AML-193 (cell line): Measurements from ENCODE around the gene ADAM22.
"Not testable (repeated sequence)": the region's sequence is repeated elsewhere in the genome, so short reads cannot be mapped to it uniquely, and the experiment has no call there.

Experiments used
- DNase-seq, 2 experiments: peaks; one replicate each; lab custom pipeline; 2025; lab: John Stamatoyannopoulos, UW

ADAM22 gene

GRCh38 chr7:88109612-88110011, 175.6 kb downstream of the ADAM22 start:
- no peak for DNase-seq

DNA sequence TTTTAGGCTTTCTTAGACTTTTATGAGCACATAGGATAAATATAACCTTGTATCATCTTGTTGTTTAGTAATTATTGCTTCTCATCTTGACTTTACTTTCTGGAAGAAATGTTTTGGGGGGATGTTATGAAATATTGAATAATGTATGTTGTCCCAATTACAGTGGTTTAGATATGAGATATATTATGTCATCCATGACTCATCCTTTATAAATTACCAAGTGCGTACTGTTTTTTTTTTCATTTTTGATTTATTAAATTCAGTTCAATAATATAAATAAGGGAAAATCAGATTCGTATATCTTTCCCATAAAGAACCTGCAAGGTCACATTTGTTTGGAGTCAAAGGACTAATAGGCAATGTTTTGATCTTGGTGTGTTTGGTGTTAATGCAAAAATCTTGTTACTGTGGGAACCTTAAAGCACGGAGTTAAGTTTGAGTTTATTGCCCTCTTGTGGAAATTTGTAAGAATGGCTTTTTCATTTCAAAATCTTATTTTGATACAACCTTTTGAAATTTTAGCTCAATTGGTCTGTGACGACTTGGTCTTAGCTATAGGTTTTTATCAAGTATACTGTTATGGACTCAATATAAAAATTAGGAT, 177.2 kb downstream of the ADAM22 start:
- peak; percentile 72 to 73 for DNase-seq

DNA sequence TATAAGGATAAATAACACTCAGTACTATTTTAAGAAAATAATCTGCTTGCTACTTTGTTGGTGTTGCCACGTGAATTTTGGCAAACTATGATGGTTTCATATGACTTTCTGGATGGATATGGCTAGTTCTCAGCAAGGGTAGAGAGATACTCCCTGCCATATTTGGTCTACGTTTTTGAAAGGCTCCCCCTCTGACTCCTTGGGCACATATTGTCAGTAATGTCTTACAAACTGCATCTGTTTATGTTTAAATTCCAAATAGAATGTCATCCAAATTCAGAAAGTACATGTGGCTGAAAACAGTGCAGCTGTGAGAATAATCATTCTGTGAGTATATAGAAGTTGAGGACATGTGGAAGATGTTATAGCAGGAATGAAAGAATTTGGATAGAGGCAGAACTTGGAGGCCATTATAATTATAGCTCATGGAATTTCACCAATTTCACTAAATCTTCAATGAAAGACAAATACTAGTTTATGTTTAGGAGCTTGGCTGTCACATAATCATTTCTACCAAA, 178.0 kb downstream of the ADAM22 start:
- DNase-seq, result no peak

- no peak for DNase-seq
These were observed 181.3 kb downstream of the ADAM22 start for GRCh38 chr7:88115258-88115796.

- DNase-seq, result no peak
These were observed 181.8 kb downstream of the ADAM22 start for GRCh38 chr7:88115816-88116215.

DNA sequence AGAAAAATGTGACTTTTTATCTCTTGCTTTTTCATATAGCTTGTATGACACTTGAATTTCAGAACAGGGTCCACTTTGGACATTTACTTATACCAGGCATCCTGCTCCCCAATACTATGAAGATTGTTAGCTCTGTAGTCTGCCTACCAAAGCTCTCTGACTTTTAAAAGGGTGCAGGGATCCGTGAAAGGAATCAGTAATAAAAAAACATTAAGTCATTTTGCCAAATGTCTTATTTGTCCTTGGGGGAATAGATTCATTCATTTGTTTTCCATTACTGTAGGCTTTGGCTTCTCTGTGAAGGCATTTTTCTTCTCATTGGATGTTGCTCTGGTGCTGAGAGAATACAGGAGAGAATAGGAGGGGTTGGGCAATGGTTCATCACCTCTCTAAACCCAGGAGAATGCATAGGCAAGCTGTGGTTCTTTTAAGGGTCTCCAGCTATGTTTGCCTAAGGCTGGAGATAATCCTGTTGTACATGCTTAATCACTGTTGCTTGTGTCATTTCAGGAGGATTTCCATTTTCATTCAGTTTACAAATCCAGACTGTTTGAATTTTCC, 182.3 kb downstream of the ADAM22 start:
- no peak for DNase-seq

DNA sequence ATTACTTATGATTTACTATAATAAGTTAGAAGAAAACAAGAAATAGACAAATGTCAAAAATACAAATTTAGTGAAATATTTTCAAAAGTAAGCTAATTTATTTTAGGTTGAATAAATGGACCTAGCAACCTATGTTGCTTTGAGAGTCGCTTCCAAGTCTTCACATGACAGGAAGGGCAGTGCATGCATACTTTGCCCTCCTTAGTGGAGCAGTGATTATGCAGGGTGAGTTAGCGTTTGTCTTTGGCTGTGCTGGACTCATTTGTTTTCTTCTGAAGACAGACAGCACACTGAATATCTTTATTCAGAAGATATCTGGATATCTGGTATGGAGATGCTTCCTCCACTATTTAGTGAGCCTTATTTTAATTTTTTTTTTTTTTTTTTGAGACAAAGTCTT, 183.3 kb downstream of the ADAM22 start:
- DNase-seq, result no peak

DNA sequence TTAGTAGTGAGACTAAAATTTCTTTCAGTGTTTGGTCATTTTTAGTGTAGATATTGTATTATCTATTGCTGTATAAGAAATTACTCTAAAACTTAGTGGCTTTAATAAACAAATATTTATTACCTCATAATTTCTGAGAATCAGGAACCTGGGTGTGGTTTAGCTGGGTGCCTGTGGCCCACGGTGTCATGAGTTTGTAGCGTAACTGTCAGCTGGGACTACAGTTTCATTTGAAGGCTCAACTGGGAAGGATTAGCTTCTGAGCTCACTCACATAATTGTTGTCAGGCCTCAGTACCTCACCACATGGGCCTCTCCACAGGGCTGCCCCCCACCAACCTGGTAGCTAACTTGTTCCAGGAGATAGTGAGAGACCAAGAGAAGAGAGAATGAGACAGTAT, 187.3 kb downstream of the ADAM22 start:
- DNase-seq, result no peak

DNA sequence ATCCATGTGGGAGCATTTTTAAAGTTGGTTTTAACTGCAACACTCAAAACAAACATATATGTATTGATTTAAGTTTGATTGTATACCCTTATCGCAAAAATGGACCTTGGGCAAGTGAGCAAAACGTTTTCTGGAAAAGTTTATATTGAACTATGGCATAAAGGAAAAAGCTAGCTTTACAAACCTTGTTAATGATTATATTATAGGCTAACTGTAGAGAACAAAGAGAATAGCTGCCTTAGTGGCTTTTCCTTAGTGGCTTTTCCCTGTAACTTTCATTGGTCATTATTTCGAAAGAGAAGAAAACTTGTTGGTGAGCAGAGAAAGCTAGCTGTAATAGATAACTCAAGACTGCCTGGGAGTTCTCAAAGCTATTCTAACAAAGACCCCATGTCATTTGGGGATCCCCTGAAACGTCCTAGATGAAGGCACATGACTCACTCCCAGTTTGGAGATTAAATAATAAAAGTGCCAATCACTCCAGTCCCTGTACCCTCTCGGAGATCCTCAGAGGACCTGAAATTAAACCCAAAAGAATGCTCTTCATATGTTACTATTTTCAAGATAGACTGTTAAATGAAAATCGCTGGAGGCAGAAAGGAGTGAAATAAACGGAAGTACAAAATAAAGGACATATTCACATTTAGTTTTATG, 193.7 kb downstream of the ADAM22 start:
- DNase-seq, result no peak

DNA sequence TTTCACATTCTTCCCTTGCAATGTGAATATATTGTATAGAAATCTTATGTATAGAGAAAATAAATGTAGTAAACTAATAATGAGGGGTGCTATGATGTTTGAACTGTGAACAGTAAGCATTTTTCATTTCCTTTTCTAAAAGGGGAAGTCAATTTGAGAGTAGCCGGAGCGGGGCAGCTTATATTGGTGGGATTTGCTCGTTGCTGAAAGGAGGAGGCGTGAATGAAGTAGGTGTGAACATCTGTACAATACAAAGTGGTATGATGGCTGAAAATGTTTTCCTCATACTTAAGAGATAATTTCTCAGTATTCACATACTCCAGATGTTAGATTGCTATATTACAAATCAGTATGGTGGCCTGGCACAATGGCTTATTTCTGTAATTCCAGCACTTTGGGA, 198.7 kb downstream of the ADAM22 start:
- no peak for DNase-seq

DNA sequence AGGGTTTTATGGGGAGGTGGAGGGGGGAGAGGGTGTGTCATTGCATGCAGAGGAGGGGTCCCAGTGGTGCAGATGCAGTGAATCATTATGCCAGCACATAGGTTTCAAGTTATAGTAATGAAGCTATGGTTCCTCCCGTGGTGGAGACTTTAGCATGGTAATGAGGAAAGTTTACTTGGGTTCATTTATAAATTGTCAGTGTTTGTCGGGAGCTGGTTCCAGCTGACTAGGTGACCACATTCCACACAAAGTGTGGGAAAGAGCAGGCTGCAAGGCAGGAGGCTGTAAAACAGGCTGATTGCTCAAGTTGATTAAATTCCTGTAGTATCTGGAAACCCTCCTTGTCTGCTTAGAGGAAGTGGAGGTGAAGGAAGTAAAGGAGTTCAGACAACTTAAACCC, 206.9 kb downstream of the ADAM22 start:
- no peak for DNase-seq

DNA sequence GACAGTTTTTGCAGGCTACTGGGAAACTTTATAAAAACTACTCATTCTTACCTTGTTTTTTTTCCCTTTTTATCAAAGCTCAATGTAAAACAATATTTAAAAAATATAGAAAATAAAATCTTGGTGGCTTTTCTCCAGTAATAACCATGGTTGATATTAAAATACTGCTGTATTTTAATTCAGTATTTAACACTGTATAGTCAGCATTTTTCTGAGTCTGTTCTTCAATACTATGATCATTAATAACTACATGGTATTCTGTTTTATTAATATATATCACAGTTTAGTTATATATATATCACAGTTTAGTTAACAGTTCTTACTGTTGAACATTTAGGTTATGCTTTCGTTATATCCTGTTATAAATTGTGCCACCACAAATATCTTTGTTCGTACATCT, 207.4 kb downstream of the ADAM22 start:
- DNase-seq, result no peak

DNA sequence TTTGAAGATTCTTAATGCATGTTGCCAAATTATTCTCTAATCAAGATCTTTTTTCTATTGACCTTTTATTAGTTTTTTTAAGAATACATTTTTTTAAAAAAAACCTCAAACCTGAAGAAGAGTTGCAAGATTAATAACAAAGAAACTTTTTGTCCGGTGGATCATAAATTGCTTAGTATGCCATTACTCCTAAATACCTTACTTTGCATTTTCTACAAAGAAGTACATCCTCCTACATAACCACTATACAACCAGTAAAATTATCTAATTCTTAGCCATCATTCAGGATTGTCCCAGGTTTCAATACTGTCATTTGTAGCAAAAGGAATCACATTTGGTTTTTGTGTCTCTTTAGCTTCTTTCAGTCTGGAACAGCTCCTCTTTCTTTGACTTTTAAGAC, 207.9 kb downstream of the ADAM22 start:
- no peak for DNase-seq

GRCh38 chr7:88146616-88147015, 212.6 kb downstream of the ADAM22 start:
- DNase-seq, result no peak

DNA sequence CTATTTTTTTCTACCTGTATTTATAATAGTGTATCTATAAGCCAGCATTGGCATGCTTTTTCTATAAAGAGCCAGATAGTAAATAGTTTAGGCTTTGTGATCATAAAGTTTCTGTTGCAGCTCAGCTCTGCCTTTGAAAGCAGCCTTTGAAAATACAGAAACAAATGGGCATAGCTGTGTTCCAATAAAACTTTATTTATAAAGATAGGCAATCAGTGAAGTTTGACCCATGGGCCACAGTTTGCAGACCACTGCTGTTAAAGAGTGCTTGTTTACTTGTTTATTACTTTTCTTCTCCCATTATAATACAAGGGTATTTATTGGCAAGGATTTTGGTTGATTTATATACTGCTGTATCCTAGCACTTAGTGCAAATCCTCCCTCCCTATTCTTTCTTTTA, 213.3 kb downstream of the ADAM22 start:
- DNase-seq, result no peak

DNA sequence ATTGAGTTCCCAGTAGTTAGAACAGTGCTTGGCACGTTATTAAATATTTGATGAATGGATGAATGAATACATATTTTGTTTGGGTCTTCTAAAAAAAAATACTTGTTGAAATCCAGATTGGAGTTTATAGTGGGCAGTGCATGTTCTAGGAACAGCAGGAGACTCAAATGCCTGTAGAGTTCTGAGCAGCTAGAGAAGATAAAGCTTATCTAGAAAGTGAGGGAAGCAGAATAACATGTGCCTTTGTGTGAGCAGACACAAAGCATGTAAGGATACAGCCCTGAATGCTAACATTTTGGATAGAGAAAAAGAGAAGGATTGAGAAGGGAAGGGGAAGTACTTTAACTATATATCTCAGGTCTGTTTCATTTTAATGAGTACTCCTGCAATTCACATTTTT, 213.9 kb downstream of the ADAM22 start:
- no peak for DNase-seq

- DNase-seq, result no peak
These were observed 216.0 kb downstream of the ADAM22 start for GRCh38 chr7:88150033-88150432.

DNA sequence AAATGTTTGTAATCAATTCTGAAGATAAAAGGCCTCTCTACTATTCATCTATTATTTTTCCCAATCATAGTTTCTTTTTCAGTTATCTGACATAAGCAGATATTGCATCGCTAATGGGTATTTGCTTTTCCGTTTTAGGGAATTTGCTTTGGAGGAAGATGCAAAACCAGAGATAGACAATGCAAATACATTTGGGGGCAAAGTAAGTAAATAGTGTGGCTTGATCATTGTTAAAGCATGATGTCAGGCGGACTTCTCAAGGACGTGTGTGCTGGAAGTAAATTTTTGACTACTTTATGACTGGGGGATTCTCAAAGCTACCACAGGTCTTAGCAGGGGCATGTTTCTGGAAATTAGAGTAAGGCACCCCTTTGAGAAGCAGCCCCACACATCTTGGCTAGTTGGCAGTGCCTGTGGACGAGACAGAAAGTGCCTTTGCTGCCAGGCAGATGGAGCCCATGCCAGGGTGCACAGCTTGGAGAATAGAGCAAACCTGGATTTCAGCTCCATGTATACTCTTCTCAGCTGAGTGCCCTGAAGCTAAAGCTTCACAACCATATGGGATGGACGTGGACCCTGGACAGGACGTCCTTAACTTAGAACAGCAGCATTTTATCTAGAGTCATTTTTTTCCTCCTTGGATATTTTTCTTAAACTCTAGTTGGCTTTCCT, 217.2 kb downstream of the ADAM22 start:
- no peak for DNase-seq

GRCh38 chr7:88153378-88153777, 219.3 kb downstream of the ADAM22 start:
- no peak for DNase-seq

DNA sequence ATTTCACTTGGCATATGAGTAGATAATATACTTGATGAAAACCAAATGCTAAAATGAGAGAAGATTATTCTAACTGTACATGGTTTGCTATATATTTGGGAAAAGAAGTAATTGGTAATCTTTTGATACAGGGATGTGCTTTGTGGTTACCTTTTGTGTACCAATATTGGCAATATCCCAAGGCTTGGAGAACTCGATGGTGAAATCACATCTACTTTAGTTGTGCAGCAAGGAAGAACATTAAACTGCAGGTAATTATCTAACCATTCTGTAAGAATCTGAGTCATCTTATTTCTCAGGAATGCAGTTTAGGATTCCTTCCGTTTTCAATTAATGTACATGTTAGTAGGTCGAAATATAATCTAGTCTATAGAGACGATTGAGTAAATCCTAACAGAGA, 221.7 kb downstream of the ADAM22 start:
- DNase-seq, result no peak

DNA sequence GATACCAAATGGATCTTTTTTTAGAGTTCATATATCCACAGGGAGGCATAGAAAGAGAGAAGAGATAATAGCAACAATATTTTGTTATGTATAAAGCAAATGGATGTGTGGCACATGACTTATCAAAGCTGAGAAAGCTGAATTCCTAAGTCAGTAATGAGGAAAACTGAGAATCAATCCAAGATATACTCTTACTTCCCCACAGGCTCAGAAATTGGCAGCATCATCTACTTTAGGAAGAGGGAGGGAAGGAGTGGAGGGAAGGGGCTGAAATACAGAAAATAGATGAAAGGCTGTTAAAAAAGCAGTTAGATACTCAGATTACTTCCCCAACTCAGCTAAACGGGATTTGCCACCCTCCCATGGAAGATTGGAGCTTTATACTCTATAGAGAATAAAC, 222.3 kb downstream of the ADAM22 start:
- no peak for DNase-seq

DNA sequence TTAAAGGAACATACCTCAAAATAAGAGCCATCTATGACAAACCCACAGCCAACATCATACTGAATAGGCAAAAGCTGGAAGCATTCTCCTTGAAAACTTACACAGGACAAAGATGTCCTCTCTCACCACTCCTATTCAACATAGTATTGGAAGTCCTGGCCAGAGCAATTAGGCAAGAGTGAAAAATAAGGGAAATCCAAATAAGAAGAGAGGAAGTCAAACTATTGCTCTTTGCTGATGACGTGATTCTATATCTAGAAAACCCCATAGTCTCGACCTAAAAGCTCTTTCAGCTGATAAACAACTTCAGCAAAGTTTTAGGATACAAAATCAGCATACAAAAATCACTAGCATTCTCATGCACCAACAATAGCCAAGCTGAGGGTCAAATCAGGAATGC, 225.7 kb downstream of the ADAM22 start:
- not testable (repeated sequence) for DNase-seq

GRCh38 chr7:88165697-88166096, 231.6 kb downstream of the ADAM22 start:
- peak; percentile 68 to 83 for DNase-seq
